Endothelial cell (in vitro differentiated cells): ENCODE data around the gene MCOLN1. TPM values are rescaled to one million over a fixed set of nuclear protein-coding genes. Genes with fewer than 3 reads are reported as not detected.

Experiments
- DNase-seq: peaks from one replicate; pipeline ENCODE4 v3.0.0; 2021; ENCODE audit warnings: low spot score
- H3K27ac Mint-ChIP-seq: one replicate; pipeline ENCODE4 v1.8.0; 2021; ENCODE audit warnings: mixed read lengths, inconsistent platforms; ENCODE audit not compliant: unreplicated experiment
- H3K27me3 Mint-ChIP-seq: one replicate; pipeline ENCODE4 v1.8.0; 2021; ENCODE audit warnings: mild to moderate bottlenecking, moderate library complexity, mixed read lengths, inconsistent platforms; ENCODE audit not compliant: unreplicated experiment
- H3K36me3 Mint-ChIP-seq: one replicate; pipeline ENCODE4 v1.8.0; 2021; ENCODE audit warnings: mild to moderate bottlenecking, low read depth, mixed read lengths, inconsistent platforms; ENCODE audit not compliant: unreplicated experiment
- H3K4me1 Mint-ChIP-seq: one replicate; pipeline ENCODE4 v1.8.0; 2021; ENCODE audit warnings: mild to moderate bottlenecking, mixed read lengths, inconsistent platforms; ENCODE audit not compliant: unreplicated experiment
- H3K4me3 Mint-ChIP-seq: one replicate; pipeline ENCODE4 v1.8.0; 2021; ENCODE audit warnings: mild to moderate bottlenecking, mixed read lengths, inconsistent platforms; ENCODE audit not compliant: unreplicated experiment
- H3K9me3 Mint-ChIP-seq: one replicate; pipeline ENCODE4 v1.8.0; 2021; ENCODE audit warnings: mixed read lengths, inconsistent platforms; ENCODE audit not compliant: unreplicated experiment
- CTCF ChIP-seq: fragments of 200-600 bp; sonication (generic); IDR thresholded peaks from one replicate; pipeline ENCODE4 v1.5.0; 2021; ENCODE audit warnings: antibody characterized with exemption; ENCODE audit not compliant: unreplicated experiment
- total RNA-seq: library from RNA; stranded (reverse); fragmentation: NEBNext Ultra II Directional; extraction: Animal tissue kit (Norgen Biotek cat#: 25700); gene quantifications from one replicate; pipeline ENCODE4 v1.2.1, GENCODE V29; 2021; ENCODE audit not compliant: unreplicated experiment

Gene MCOLN1
- total RNA-seq, 1 donor from 2014 or later: 24.2 TPM

DNA sequence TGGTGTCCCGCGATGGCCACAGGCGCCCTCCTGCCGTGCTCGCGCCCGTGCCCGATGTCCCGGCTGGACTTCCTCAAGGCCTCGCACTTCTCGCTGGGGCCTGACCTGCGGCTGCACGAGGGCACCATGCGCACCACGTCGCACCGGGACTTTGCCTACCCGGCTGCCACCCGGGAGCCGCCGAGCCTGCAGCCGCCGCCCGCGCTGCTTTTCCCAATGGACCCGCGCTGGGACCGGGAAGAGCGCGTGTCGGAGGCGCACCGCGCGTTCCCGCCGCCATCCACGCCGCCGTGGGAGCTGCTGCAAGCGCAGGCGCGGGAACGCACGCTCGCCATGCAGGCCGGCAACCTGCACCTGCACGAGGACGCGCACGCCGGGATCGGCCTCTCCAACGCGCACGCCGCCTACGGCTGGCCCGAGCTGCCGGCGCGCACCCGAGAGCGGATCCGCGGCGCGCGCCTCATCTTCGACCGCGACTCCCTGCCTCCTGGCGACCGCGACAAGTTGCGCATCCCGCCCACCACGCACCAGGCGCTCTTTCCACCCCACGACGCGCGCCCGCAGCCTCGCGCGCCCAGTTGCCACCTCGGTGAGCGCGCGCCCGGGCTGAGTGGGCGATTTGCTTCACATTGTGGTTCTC is 21.5 kb upstream of the MCOLN1 start:
- H3K27ac Mint-ChIP-seq: no peak overlapping the region
- H3K27me3 Mint-ChIP-seq: peaks cover 6% of the 10 kb centered on the region
- no peaks in the 10 kb centered on the region for H3K9me3 Mint-ChIP-seq
- DNase-seq: peak; percentile 72
- no peaks in the 10 kb centered on the region for H3K36me3 Mint-ChIP-seq
- peaks cover 2% of the 10 kb centered on the region for H3K4me1 Mint-ChIP-seq
- no peak for TF ChIP-seq CTCF
- no peak overlapping the region for H3K4me3 Mint-ChIP-seq

GRCh38 chr19:7502552-7502951 is 19.9 kb upstream of the MCOLN1 start:
- Mint-ChIP-seq H3K4me3 (no peak overlapping the region), H3K36me3 (no peaks in the 10 kb centered on the region), H3K27me3 (peaks cover 8% of the 10 kb centered on the region), H3K9me3 (no peaks in the 10 kb centered on the region), H3K4me1 (peaks cover 2% of the 10 kb centered on the region), H3K27ac (no peak overlapping the region)
- no peak for TF ChIP-seq CTCF
- DNase-seq: no peak

- Mint-ChIP-seq H3K4me1 (peaks cover 2% of the 10 kb centered on the region), H3K4me3 (no peak overlapping the region), H3K27ac (no peak overlapping the region), H3K9me3 (no peaks in the 10 kb centered on the region), H3K27me3 (peaks cover 6% of the 10 kb centered on the region), H3K36me3 (no peaks in the 10 kb centered on the region)
- no peak for TF ChIP-seq CTCF
- DNase-seq: no peak
These were observed 17.7 kb upstream of the MCOLN1 start for GRCh38 chr19:7504684-7505083.

DNA sequence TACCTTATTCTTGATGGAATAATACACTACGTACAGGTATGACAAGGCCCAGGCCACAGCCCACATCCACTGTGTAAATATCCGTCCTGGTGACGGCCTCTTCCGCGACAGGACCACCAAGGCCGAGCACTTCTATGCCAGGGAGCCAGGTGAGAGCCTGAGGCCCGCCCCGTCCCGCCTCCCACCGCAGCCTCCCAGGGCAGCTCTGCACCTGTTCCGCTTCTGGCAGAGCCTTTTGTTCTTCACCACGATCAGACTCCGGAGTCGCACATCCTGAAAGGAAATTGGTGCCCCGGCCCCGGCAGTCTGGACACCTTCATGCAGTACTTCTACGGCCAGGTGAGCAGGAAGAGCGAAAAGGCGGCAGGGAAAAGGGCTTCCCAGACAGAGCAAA is 17.1 kb upstream of the MCOLN1 start:
- Mint-ChIP-seq H3K9me3 (no peaks in the 10 kb centered on the region), H3K4me3 (no peak overlapping the region), H3K27ac (no peak overlapping the region), H3K4me1 (peaks cover 2% of the 10 kb centered on the region), H3K36me3 (no peaks in the 10 kb centered on the region), H3K27me3 (peaks cover 6% of the 10 kb centered on the region)
- DNase-seq: peak; percentile 23
- TF ChIP-seq CTCF: no peak

GRCh38 chr19:7505682-7506384 is 16.6 kb upstream of the MCOLN1 start:
- no peaks in the 10 kb centered on the region for H3K36me3 Mint-ChIP-seq
- no peak overlapping the region for H3K4me3 Mint-ChIP-seq
- H3K27me3 Mint-ChIP-seq: peaks cover 6% of the 10 kb centered on the region
- H3K9me3 Mint-ChIP-seq: no peaks in the 10 kb centered on the region
- no peak overlapping the region for H3K27ac Mint-ChIP-seq
- TF ChIP-seq CTCF: no peak
- peak; percentile 29 for DNase-seq
- peaks cover 2% of the 10 kb centered on the region for H3K4me1 Mint-ChIP-seq
